GM12891 (cell line): Measurements from ENCODE around the gene ROR1.

Source experiments
- POLR2A ChIP-seq: IDR thresholded peaks from 2 replicates; pipeline ENCODE4 v1.6.1; 2011; ENCODE audit warnings: low read depth, low read length, control low read depth
- POLR2AphosphoS5 ChIP-seq: IDR thresholded peaks from 2 replicates; pipeline ENCODE4 v1.6.1; 2011; ENCODE audit warnings: low read depth, low read length, control low read depth
- POU2F2 ChIP-seq: IDR thresholded peaks from 2 replicates; pipeline ENCODE4 v1.6.1; 2011; ENCODE audit warnings: low read depth, mild to moderate bottlenecking, control low read depth, low read length, moderate library complexity
- SPI1 ChIP-seq: IDR thresholded peaks from 2 replicates; pipeline ENCODE4 v1.6.1; 2011; ENCODE audit warnings: low read depth, low read length, control low read depth

DNA sequence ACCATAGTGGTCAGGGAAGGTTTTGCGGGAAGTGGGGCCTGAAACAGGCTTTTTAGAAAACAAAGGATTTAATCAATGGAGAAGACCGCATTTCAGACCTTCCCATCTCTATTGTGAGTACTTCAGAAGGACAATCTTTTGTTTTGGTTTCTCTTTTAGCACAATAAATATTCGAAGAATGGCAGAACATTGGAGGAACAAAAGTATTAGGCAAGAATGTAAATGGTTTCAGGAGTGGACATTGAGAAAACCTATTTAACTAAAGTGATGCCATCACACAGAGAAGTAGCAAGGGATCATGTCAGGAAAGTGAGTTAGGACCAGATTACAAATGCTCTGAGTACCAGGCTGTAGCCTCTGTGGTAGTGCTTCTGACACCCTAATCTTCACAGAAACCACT lies 402.8 kb downstream of the ROR1 start:
- no peak for TF ChIP-seq POLR2AphosphoS5
- no peak for TF ChIP-seq POLR2A
- no peak for TF ChIP-seq POU2F2
- no peak for TF ChIP-seq SPI1
